HEK293 (cell line): Measurements from ENCODE around the gene FRMD8.

Source experiments
- CTCF ChIA-PET: fragments of 350-600 bp; formaldehyde crosslinking; extraction: SDS; loops from one replicate; lab custom pipeline; 2021; ENCODE audit warnings: antibody characterized with exemption; lab: Yijun Ruan, JAX
- POLR2A ChIA-PET: fragments of 300-600 bp; formaldehyde crosslinking; extraction: SDS; loops from one replicate; lab custom pipeline; 2020; ENCODE audit warnings: antibody characterized with exemption, inconsistent platforms; lab: Yijun Ruan, JAX
- H3K27ac ChIP-seq: fragments of 200-500 bp; sonication (Bioruptor generic); 2 replicates; pipeline ENCODE4 v1.5.1; 2014; ENCODE audit warnings: low read depth, low read length, control low read depth, inconsistent platforms; ENCODE audit errors: extremely low read depth
- H3K36me3 ChIP-seq, 2 experiments: fragments of 200-500 bp in 1 of 2; sonication (Bioruptor generic) in 1 of 2; 1 replicate in 1 of 2; 2 replicates in 1 of 2; pipeline ENCODE4 v1.5.1; 2014 to 2017; ENCODE audit warnings: inconsistent platforms in 2 of 2, low read length in 2 of 2; ENCODE audit not compliant: control insufficient read depth in 2 of 2, insufficient read depth in 1 of 2
- H3K4me1 ChIP-seq: fragments of 200-500 bp; sonication (Bioruptor generic); 2 replicates; pipeline ENCODE4 v1.5.1; 2014; ENCODE audit warnings: mild to moderate bottlenecking, low read length, inconsistent platforms; ENCODE audit not compliant: control insufficient read depth, insufficient read depth
- H3K4me3 ChIP-seq: 2 replicates; pipeline ENCODE4 v1.5.1; 2011; ENCODE audit warnings: low read depth, mild to moderate bottlenecking, control low read depth, low read length, moderate library complexity
- H3K9me3 ChIP-seq: fragments of 200-500 bp; sonication (Bioruptor generic); 2 replicates; pipeline ENCODE4 v1.5.1; 2014; ENCODE audit warnings: low read depth, low read length, inconsistent platforms; ENCODE audit not compliant: control insufficient read depth, insufficient read depth
- EGR2 ChIP-seq: fragments of 450-650 bp; formaldehyde crosslinking; IDR thresholded peaks from 2 replicates; pipeline ENCODE4 v1.5.1; 2016; ENCODE audit warnings: low read depth, missing biosample characterization, missing genetic modification characterization
- FEZF1 ChIP-seq: fragments of 450-650 bp; formaldehyde crosslinking; IDR thresholded peaks from 2 replicates; pipeline ENCODE4 v1.5.1; 2016; ENCODE audit warnings: missing biosample characterization, missing genetic modification characterization
- KLF10 ChIP-seq: fragments of 450-650 bp; IDR thresholded peaks from 2 replicates; pipeline ENCODE4 v1.5.1; 2018; ENCODE audit warnings: missing biosample characterization, mild to moderate bottlenecking, missing genetic modification characterization
- MEIS1 ChIP-seq: sonication (generic); formaldehyde crosslinking; IDR thresholded peaks from 2 replicates; pipeline ENCODE4 v1.8.1; 2022; ENCODE audit warnings: missing genetic modification reagents, mild to moderate bottlenecking, borderline replicate concordance
- PBX3 ChIP-seq: sonication (generic); formaldehyde crosslinking; IDR thresholded peaks from 2 replicates; pipeline ENCODE4 v1.8.1; 2022; ENCODE audit warnings: mild to moderate bottlenecking, moderate library complexity, missing genetic modification reagents
- ZBTB21 ChIP-seq: fragments of 450-650 bp; formaldehyde crosslinking; IDR thresholded peaks from 2 replicates; pipeline ENCODE4 v1.5.1; 2017; ENCODE audit warnings: missing biosample characterization, missing genetic modification characterization
- ZBTB48 ChIP-seq: fragments of 450-650 bp; formaldehyde crosslinking; IDR thresholded peaks from 2 replicates; pipeline ENCODE4 v1.5.1; 2016; ENCODE audit warnings: missing biosample characterization, missing genetic modification characterization
- ZBTB6 ChIP-seq: fragments of 450-650 bp; formaldehyde crosslinking; IDR thresholded peaks from 2 replicates; pipeline ENCODE4 v1.5.1; 2017; ENCODE audit warnings: missing biosample characterization, missing genetic modification characterization
- ZEB2 ChIP-seq: fragments of 450-650 bp; formaldehyde crosslinking; IDR thresholded peaks from 2 replicates; pipeline ENCODE4 v1.5.1; 2016; ENCODE audit warnings: missing biosample characterization, missing genetic modification characterization
- ZNF112 ChIP-seq: fragments of 450-650 bp; formaldehyde crosslinking; IDR thresholded peaks from 2 replicates; pipeline ENCODE4 v1.5.0; 2017; ENCODE audit warnings: missing biosample characterization, missing genetic modification characterization
- ZNF223 ChIP-seq: fragments of 450-650 bp; formaldehyde crosslinking; IDR thresholded peaks from 2 replicates; pipeline ENCODE4 v1.5.1; 2016; ENCODE audit warnings: missing biosample characterization, missing genetic modification characterization
- ZNF239 ChIP-seq: fragments of 450-650 bp; formaldehyde crosslinking; IDR thresholded peaks from 2 replicates; pipeline ENCODE4 v1.5.1; 2016; ENCODE audit warnings: missing biosample characterization, missing genetic modification characterization
- ZNF335 ChIP-seq: fragments of 450-650 bp; formaldehyde crosslinking; conservative IDR thresholded peaks from 2 replicates; pipeline ENCODE4 v1.5.1; 2016; ENCODE audit warnings: missing biosample characterization, missing genetic modification characterization
- ZNF394 ChIP-seq: fragments of 450-650 bp; formaldehyde crosslinking; IDR thresholded peaks from 2 replicates; pipeline ENCODE4 v1.5.1; 2016; ENCODE audit warnings: missing biosample characterization, missing genetic modification characterization, mild to moderate bottlenecking, moderate library complexity, borderline replicate concordance
- ZNF518A ChIP-seq: fragments of 450-650 bp; formaldehyde crosslinking; conservative IDR thresholded peaks from 2 replicates; pipeline ENCODE4 v1.5.1; 2016; ENCODE audit warnings: low read depth, missing biosample characterization, missing genetic modification characterization
- ZNF529 ChIP-seq: fragments of 450-650 bp; formaldehyde crosslinking; IDR thresholded peaks from 2 replicates; pipeline ENCODE4 v1.5.1; 2017; ENCODE audit warnings: missing genetic modification characterization, missing biosample characterization; ENCODE audit not compliant: insufficient replicate concordance
- ZNF544 ChIP-seq: fragments of 450-650 bp; formaldehyde crosslinking; IDR thresholded peaks from 2 replicates; pipeline ENCODE4 v1.5.0; 2017; ENCODE audit warnings: missing biosample characterization, missing genetic modification characterization
- ZNF549 ChIP-seq: fragments of 450-650 bp; IDR thresholded peaks from 2 replicates; pipeline ENCODE4 v1.5.1; 2018; ENCODE audit warnings: missing biosample characterization, missing genetic modification characterization, mild to moderate bottlenecking, inconsistent platforms, moderate library complexity
- ZNF610 ChIP-seq: fragments of 450-650 bp; formaldehyde crosslinking; IDR thresholded peaks from 2 replicates; pipeline ENCODE4 v1.5.1; 2016; ENCODE audit warnings: missing biosample characterization, missing genetic modification characterization, borderline replicate concordance
- ZNF776 ChIP-seq: fragments of 450-650 bp; formaldehyde crosslinking; IDR thresholded peaks from 2 replicates; pipeline ENCODE4 v1.5.0; 2017; ENCODE audit warnings: missing biosample characterization, missing genetic modification characterization, borderline replicate concordance
- ZSCAN18 ChIP-seq: fragments of 450-650 bp; formaldehyde crosslinking; IDR thresholded peaks from 2 replicates; pipeline ENCODE4 v1.5.1; 2016; ENCODE audit warnings: missing biosample characterization, missing genetic modification characterization
- TF ChIP-seq, protein P1 (sequence below): fragments of 450-650 bp; formaldehyde crosslinking; IDR thresholded peaks from 2 replicates; pipeline ENCODE4 v1.5.1; 2016; ENCODE audit warnings: missing biosample characterization, missing genetic modification characterization

Gene FRMD8

DNA sequence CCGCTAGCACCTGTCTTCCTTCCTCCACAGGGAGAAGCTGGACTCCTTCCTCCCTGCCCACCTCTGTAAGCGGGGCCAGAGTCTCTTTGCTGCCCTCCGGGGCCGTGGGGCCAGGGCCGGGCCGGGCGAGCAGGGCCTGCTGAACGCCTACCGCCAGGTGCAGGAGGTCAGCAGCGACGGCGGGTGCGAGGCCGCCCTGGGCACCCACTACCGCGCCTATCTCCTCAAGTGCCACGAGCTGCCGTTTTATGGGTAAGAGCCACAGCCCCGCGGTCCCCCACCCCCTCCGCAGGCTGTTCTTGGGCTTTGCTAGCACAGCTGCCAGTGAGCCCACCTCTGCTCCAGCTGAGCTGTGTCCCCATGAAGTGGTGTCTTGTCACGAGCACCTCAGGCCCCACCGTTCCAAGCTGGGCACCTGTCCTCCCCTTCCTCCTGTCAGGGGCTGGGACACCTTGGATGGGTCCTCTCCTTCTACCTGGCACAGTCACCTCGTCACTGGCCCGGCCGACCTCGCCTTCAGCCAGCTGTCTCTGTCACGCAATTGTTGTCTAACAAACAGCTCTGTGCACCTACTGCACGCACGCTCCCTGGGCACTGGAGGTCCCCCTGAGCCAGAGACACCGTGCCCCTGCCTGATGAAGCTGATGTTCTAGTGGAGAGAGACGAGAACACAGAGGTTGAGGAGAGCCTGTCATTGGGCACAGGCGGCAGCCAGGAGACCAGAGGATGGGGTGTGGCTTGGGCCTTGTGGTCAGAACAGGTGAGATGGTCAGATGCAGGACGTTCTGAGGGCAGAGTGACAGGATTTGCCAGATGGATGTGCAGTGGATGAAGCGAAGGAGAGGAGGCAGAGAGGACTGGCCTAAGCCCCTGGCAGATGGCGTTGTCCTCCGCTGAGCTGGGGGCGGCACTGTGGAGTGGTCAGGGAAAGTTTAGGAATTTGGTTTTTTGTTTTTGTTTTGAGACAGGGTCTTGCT lies 10.6 kb downstream of the FRMD8 start (continued):
- TF ChIP-seq ZNF518A (tag by site-specific recombination) (no peak), ZBTB6 (tag by site-specific recombination) (no peak), ZNF112 (tag by site-specific recombination) (no peak), ZNF335 (tag by site-specific recombination) (no peak), PBX3 (no peak), FEZF1 (tag by site-specific recombination) (no peak), ZNF394 (tag by site-specific recombination) (no peak), ZNF549 (tag by site-specific recombination) (no peak), ZNF544 (tag by site-specific recombination) (no peak)

- POLR2A ChIA-PET, result no interaction called here
- CTCF ChIA-PET, result interaction anchor here (0.7 to 1.7 kb wide), 4 partner anchors 16 to 112 kb away, joined by 3 to 7 read pairs (median 4); partner anchors contain the start of gene SLC25A45
- TF ChIP-seq MEIS1 (CRISPR knock-in tag) (no peak), ZSCAN18 (tag by site-specific recombination) (no peak), ZBTB21 (tag by site-specific recombination) (no peak), ZNF239 (tag by site-specific recombination) (no peak), ZNF529 (no peak), ZNF223 (tag by site-specific recombination) (no peak), ZBTB48 (no peak), ZNF776 (tag by site-specific recombination) (no peak), EGR2 (tag by site-specific recombination) (no peak), ZEB2 (no peak), ZNF610 (no peak), KLF10 (tag by site-specific recombination) (no peak), ZBTB6 (tag by site-specific recombination) (no peak)
- TF ChIP-seq, protein P1, sequence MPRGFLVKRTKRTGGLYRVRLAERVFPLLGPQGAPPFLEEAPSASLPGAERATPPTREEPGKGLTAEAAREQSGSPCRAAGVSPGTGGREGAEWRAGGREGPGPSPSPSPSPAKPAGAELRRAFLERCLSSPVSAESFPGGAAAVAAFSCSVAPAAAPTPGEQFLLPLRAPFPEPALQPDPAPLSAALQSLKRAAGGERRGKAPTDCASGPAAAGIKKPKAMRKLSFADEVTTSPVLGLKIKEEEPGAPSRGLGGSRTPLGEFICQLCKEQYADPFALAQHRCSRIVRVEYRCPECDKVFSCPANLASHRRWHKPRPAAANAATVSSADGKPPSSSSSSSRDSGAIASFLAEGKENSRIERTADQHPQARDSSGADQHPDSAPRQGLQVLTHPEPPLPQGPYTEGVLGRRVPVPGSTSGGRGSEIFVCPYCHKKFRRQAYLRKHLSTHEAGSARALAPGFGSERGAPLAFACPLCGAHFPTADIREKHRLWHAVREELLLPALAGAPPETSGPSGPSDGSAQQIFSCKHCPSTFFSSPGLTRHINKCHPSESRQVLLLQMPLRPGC (tag by site-specific recombination), result no peak
These were observed 12.0 kb downstream of the FRMD8 start for GRCh38 chr11:65398362-65398910.

More at GRCh38 chr11:65398362-65398910, 12.0 kb downstream of the FRMD8 start:
- no peak overlapping the region for H3K4me3 ChIP-seq
- H3K4me1 ChIP-seq, result no peaks in the 10 kb centered on the region
- no peak overlapping the region for H3K27ac ChIP-seq
- H3K9me3 ChIP-seq, result no peaks in the 10 kb centered on the region
- H3K36me3 ChIP-seq, result peaks cover 5 to 67% of the 10 kb centered on the region in 2 experiments; a peak in 2 of 3 replicates
